Hepatocyte (in vitro differentiated cells): ENCODE measurements around the gene MOB3B. TPM values are rescaled to one million over a fixed set of nuclear protein-coding genes. Genes with fewer than 3 reads are reported as not detected.

ENCODE experiments used
- DNase-seq: peaks from one replicate; pipeline ENCODE4 v3.0.0-alpha.2; 2016; ENCODE audit warnings: low spot score
- H2AFZ ChIP-seq: fragments of 200-600 bp; sonication (generic); 2 replicates; pipeline ENCODE4 v1.6.0; 2016; ENCODE audit warnings: antibody characterized with exemption, mild to moderate bottlenecking
- H3K27ac ChIP-seq: fragments of 200-600 bp; sonication (generic); 2 replicates; pipeline ENCODE4 v1.5.1; 2016; ENCODE audit warnings: mild to moderate bottlenecking
- H3K27me3 ChIP-seq: fragments of 200-600 bp; sonication (generic); 2 replicates; pipeline ENCODE4 v1.6.1; 2016
- H3K36me3 ChIP-seq: fragments of 200-600 bp; sonication (generic); replicated peaks from 2 replicates; pipeline ENCODE4 v1.5.1; 2016; ENCODE audit warnings: low read depth; ENCODE audit not compliant: insufficient read depth
- H3K4me1 ChIP-seq: fragments of 200-600 bp; sonication (generic); 2 replicates; pipeline ENCODE4 v1.5.1; 2016; ENCODE audit warnings: mild to moderate bottlenecking, moderate library complexity; ENCODE audit not compliant: insufficient read depth
- H3K4me2 ChIP-seq: fragments of 200-600 bp; sonication (generic); 2 replicates; pipeline ENCODE4 v1.6.0; 2016
- H3K4me3 ChIP-seq: fragments of 200-600 bp; sonication (generic); 2 replicates; pipeline ENCODE4 v1.5.1; 2016; ENCODE audit warnings: mild to moderate bottlenecking
- H3K79me2 ChIP-seq: fragments of 200-600 bp; sonication (generic); 2 replicates; pipeline ENCODE4 v1.6.0; 2017; ENCODE audit warnings: mild to moderate bottlenecking
- H3K9me2 ChIP-seq: fragments of 200-600 bp; sonication (generic); replicated peaks from 2 replicates; pipeline ENCODE4 v1.6.0; 2017; ENCODE audit warnings: mild to moderate bottlenecking; ENCODE audit not compliant: insufficient read depth
- H3K9me3 ChIP-seq: fragments of 200-600 bp; sonication (generic); 2 replicates; pipeline ENCODE4 v1.5.1; 2016; ENCODE audit warnings: low read depth, mild to moderate bottlenecking
- H4K20me1 ChIP-seq: fragments of 200-600 bp; sonication (generic); 2 replicates; pipeline ENCODE4 v1.6.0; 2016; ENCODE audit warnings: mild to moderate bottlenecking; ENCODE audit not compliant: insufficient read depth, poor library complexity, severe bottlenecking
- EZH2 ChIP-seq: fragments of 200-600 bp; sonication (generic); IDR thresholded peaks from 2 replicates; pipeline ENCODE4 v1.6.1; 2016; ENCODE audit warnings: antibody characterized with exemption, mild to moderate bottlenecking, borderline replicate concordance
- EZH2phosphoT487 ChIP-seq: fragments of 200-600 bp; sonication (generic); IDR thresholded peaks from one replicate; pipeline ENCODE4 v1.6.1; 2018; ENCODE audit warnings: antibody characterized with exemption, mild to moderate bottlenecking, low read depth, moderate library complexity; ENCODE audit not compliant: unreplicated experiment, severe bottlenecking
- WGBS: methylation state at CpG from one replicate; pipeline ENCODE4 v1.1.6; 2016; ENCODE audit warnings: low lambda C conversion rate; ENCODE audit errors: missing lambda C conversion rate; 5-methylcytosine and 5-hydroxymethylcytosine counted together
- polyA plus RNA-seq: library from polyadenylated mRNA; unstranded; fragments of >200 nt; fragmentation: Nextera tagmentation; extraction: Ambion mirVana; gene quantifications from 2 replicates; pipeline ENCODE4 v1.2.1, GENCODE V29; 2016
- total RNA-seq: library from RNA; depleted of rRNA; stranded (reverse); fragments of >200 nt; gene quantifications from 2 replicates; pipeline ENCODE4 v1.2.3, GENCODE V29; 2014
- TF ChIP-seq, protein P1 (sequence below): fragments of 200-600 bp; sonication (generic); IDR thresholded peaks from 2 replicates; pipeline ENCODE4 v1.5.1; 2016; ENCODE audit warnings: antibody characterized with exemption, mild to moderate bottlenecking; ENCODE audit not compliant: poor library complexity

Gene MOB3B
- total and polyA plus RNA-seq, 2 experiments from 2014 or later, result 13.3 to 13.5 TPM

DNA sequence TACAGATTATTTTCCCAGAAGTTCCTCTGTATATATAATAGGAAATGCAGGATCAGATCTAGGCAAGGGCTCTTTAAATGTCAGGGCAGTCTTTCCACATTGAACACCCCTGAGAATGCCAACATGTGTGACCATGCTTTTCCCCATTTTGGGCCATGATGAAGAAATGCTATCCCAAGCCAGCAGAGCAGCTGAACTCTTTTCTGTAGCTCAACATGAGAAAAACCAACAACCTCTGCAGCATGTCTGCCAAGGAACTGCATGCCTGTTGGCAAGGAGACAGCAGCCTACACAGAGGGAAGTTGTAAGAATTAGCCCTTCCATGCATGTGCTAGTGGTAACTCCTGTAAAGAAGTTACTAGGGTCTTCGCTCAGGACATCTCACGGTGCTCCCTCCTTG lies 15.1 kb downstream of the MOB3B start:
- H3K79me2 ChIP-seq, result peaks cover 89% of the 10 kb centered on the region
- no peak for DNase-seq
- no peaks in the 10 kb centered on the region for H3K4me1 ChIP-seq
- no peak overlapping the region for H2AFZ ChIP-seq
- H3K36me3 ChIP-seq, result no peaks in the 10 kb centered on the region
- no peaks in the 10 kb centered on the region for H4K20me1 ChIP-seq
- TF ChIP-seq, protein P1, sequence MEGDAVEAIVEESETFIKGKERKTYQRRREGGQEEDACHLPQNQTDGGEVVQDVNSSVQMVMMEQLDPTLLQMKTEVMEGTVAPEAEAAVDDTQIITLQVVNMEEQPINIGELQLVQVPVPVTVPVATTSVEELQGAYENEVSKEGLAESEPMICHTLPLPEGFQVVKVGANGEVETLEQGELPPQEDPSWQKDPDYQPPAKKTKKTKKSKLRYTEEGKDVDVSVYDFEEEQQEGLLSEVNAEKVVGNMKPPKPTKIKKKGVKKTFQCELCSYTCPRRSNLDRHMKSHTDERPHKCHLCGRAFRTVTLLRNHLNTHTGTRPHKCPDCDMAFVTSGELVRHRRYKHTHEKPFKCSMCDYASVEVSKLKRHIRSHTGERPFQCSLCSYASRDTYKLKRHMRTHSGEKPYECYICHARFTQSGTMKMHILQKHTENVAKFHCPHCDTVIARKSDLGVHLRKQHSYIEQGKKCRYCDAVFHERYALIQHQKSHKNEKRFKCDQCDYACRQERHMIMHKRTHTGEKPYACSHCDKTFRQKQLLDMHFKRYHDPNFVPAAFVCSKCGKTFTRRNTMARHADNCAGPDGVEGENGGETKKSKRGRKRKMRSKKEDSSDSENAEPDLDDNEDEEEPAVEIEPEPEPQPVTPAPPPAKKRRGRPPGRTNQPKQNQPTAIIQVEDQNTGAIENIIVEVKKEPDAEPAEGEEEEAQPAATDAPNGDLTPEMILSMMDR, result no peak
- no peak for TF ChIP-seq EZH2phosphoT487
- no peak for TF ChIP-seq EZH2
- no peak overlapping the region for H3K4me2 ChIP-seq
- 90% methylated on average over 2 of the region's 2 CpGs for WGBS
- H3K9me2 ChIP-seq, result no peaks in the 10 kb centered on the region
- H3K27ac ChIP-seq, result no peak overlapping the region
- H3K4me3 ChIP-seq, result no peak overlapping the region
- no peaks in the 10 kb centered on the region for H3K9me3 ChIP-seq
- no peaks in the 10 kb centered on the region for H3K27me3 ChIP-seq

DNA sequence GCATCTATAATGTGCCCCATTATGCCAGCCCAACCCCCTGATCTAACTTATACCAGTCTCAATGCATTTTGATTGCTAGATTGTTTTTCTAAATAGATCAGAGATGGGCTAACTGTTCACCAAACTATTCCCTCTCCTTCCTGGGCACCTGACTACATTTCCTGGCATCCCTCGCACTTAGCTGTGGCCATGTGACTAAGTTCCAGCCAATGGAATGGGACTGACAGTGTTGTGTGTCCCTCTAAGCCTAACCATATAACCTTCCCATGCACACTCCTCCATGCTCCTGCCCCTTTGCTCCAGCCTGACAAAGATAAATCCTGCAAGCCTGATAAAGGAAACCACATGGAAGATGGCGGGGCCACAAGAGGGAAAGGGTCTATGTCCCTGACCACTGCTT lies 17.8 kb downstream of the MOB3B start:
- Histone ChIP-seq H3K9me3 (no peaks in the 10 kb centered on the region), H3K27ac (no peak overlapping the region), H3K4me1 (no peaks in the 10 kb centered on the region), H3K9me2 (no peaks in the 10 kb centered on the region), H3K79me2 (peaks cover 74% of the 10 kb centered on the region), H3K4me2 (no peak overlapping the region), H2AFZ (no peak overlapping the region), H3K36me3 (no peaks in the 10 kb centered on the region), H3K4me3 (no peak overlapping the region), H3K27me3 (no peaks in the 10 kb centered on the region), H4K20me1 (no peaks in the 10 kb centered on the region)
- no peak for DNase-seq
- WGBS, result 96% methylated on average over 2 of the region's 2 CpGs
- TF ChIP-seq, protein P1, result no peak
- TF ChIP-seq EZH2phosphoT487, result no peak
- no peak for TF ChIP-seq EZH2

DNA sequence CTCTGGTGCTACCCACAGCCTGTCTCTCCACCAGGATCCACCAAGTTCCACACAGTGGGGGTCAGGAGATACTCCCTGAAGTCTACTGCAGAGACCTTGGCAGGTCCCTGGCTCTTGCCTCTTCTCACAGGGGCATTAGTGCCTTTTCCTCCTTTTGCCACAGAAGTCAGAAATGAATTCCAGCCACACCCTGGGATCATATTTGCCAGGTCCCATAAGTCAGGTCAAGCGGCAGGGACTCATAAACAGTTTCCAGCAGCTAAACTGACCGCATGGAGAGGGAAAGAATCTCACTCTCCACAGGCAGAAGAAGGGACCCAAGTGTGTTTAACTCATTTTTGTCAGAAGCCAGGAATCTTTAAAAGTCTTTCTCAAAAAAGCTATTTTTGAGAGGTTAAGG lies 18.8 kb downstream of the MOB3B start:
- WGBS, result 79% methylated on average over 2 of the region's 2 CpGs

More for the DNA sequence above, 18.8 kb downstream of the MOB3B start:
- Histone ChIP-seq H3K79me2 (peaks cover 65% of the 10 kb centered on the region), H4K20me1 (no peaks in the 10 kb centered on the region), H3K9me2 (no peaks in the 10 kb centered on the region), H3K9me3 (no peaks in the 10 kb centered on the region), H3K27ac (no peak overlapping the region), H2AFZ (no peak overlapping the region), H3K4me1 (no peaks in the 10 kb centered on the region), H3K4me2 (no peak overlapping the region), H3K36me3 (no peaks in the 10 kb centered on the region), H3K4me3 (no peak overlapping the region), H3K27me3 (no peaks in the 10 kb centered on the region)
- DNase-seq, result no peak
- TF ChIP-seq EZH2phosphoT487 (no peak), EZH2 (no peak)
- TF ChIP-seq, protein P1, result no peak
